Liver (tissue), 9 donors: ENCODE measurements around the gene HACL1. TPM values are rescaled to one million over a fixed set of nuclear protein-coding genes. Genes with fewer than 3 reads are reported as not detected.
A peak's percentile ranks its signal among the peaks of the same experiment; 100 is the strongest.

Source experiments
- DNase-seq: peaks from one replicate; pipeline ENCODE4 v3.0.0-alpha.2; 2017; ENCODE audit warnings: low spot score
- H3K27ac ChIP-seq, 2 donors: one replicate each; pipeline ENCODE4 v1.7.0; 2013; ENCODE audit warnings: inconsistent platforms in 2 of 2, low read length in 2 of 2, control low read depth in 1 of 2, low read depth in 1 of 2, mild to moderate bottlenecking in 1 of 2
- H3K27me3 ChIP-seq, 4 donors: one replicate each; pipeline versions ENCODE4 v1.6.1 to v1.7.0; 2013; ENCODE audit warnings: low read length in 3 of 4, inconsistent platforms in 1 of 4, mild to moderate bottlenecking in 1 of 4, moderate library complexity in 1 of 4; ENCODE audit not compliant: control insufficient read depth in 4 of 4, insufficient read depth in 4 of 4
- H3K36me3 ChIP-seq, 4 donors: one replicate each; pipeline versions ENCODE4 v1.6.1 to v1.7.0; 2013; ENCODE audit warnings: low read length in 3 of 4, mild to moderate bottlenecking in 3 of 4, low read depth in 1 of 4, moderate library complexity in 1 of 4; ENCODE audit not compliant: control insufficient read depth in 4 of 4, insufficient read depth in 3 of 4
- H3K4me1 ChIP-seq, 4 donors: one replicate each; pipeline versions ENCODE4 v1.6.1 to v1.7.0; 2013; ENCODE audit warnings: low read length in 3 of 4, mild to moderate bottlenecking in 3 of 4, moderate library complexity in 1 of 4; ENCODE audit not compliant: control insufficient read depth in 4 of 4, insufficient read depth in 4 of 4
- H3K4me3 ChIP-seq, 3 donors: one replicate each; pipeline versions ENCODE4 v1.6.1 to v1.7.0; 2013; ENCODE audit warnings: low read length in 3 of 3, control low read depth in 1 of 3, low read depth in 1 of 3, mild to moderate bottlenecking in 1 of 3
- H3K9ac ChIP-seq, 2 donors: one replicate each; pipeline ENCODE4 v1.7.0; 2013; ENCODE audit warnings: low read length in 2 of 2, mild to moderate bottlenecking in 2 of 2, moderate library complexity in 2 of 2, control low read depth in 1 of 2, low read depth in 1 of 2
- H3K9me3 ChIP-seq, 4 donors: one replicate each; pipeline versions ENCODE4 v1.6.1 to v1.7.0; 2013; ENCODE audit warnings: low read length in 3 of 4; ENCODE audit not compliant: control insufficient read depth in 4 of 4
- ATF3 ChIP-seq: IDR thresholded peaks from 2 replicates; pipeline ENCODE4 v1.6.1; 2016; ENCODE audit warnings: antibody characterized with exemption
- EGR1 ChIP-seq, 2 donors: IDR thresholded peaks; 2 replicates each; pipeline ENCODE4 v1.6.1; 2016 to 2018; ENCODE audit warnings: antibody characterized with exemption in 2 of 2, low read depth in 2 of 2
- FOXA1 ChIP-seq: IDR thresholded peaks from 2 replicates; pipeline ENCODE4 v1.6.1; 2016; ENCODE audit warnings: antibody characterized with exemption
- FOXA2 ChIP-seq: IDR thresholded peaks from 2 replicates; pipeline ENCODE4 v1.6.1; 2016; ENCODE audit warnings: antibody characterized with exemption
- GABPA ChIP-seq, 2 donors: IDR thresholded peaks in 1 of 2; conservative IDR thresholded peaks in 1 of 2; 2 replicates each; pipeline ENCODE4 v1.6.1; 2016; ENCODE audit warnings: antibody characterized with exemption in 2 of 2, mild to moderate bottlenecking in 1 of 2, moderate library complexity in 1 of 2
- HNF4A ChIP-seq, 2 donors: conservative IDR thresholded peaks; 2 replicates each; pipeline ENCODE4 v1.6.1; 2016; ENCODE audit warnings: antibody characterized with exemption in 2 of 2, mild to moderate bottlenecking in 2 of 2
- HNF4G ChIP-seq: IDR thresholded peaks from 2 replicates; pipeline ENCODE4 v1.6.1; 2016; ENCODE audit warnings: antibody characterized with exemption
- JUND ChIP-seq, 2 donors: IDR thresholded peaks; 2 replicates each; pipeline ENCODE4 v1.6.1; 2016; ENCODE audit warnings: antibody characterized with exemption in 2 of 2
- NR2F2 ChIP-seq: IDR thresholded peaks from 2 replicates; pipeline ENCODE4 v1.6.1; 2016; ENCODE audit warnings: antibody characterized with exemption
- RAD21 ChIP-seq, 2 donors: IDR thresholded peaks; 2 replicates each; pipeline ENCODE4 v1.6.1; 2016; ENCODE audit warnings: antibody characterized with exemption in 2 of 2, mild to moderate bottlenecking in 2 of 2
- REST ChIP-seq: IDR thresholded peaks from 2 replicates; pipeline ENCODE4 v1.6.1; 2016; ENCODE audit warnings: antibody characterized with exemption, mild to moderate bottlenecking
- RXRA ChIP-seq, 2 donors: IDR thresholded peaks; 2 replicates each; pipeline ENCODE4 v1.6.1; 2017 to 2018; ENCODE audit warnings: antibody characterized with exemption in 2 of 2, mild to moderate bottlenecking in 1 of 2
- SP1 ChIP-seq: IDR thresholded peaks from 2 replicates; pipeline ENCODE4 v1.6.1; 2018; ENCODE audit warnings: antibody characterized with exemption, mild to moderate bottlenecking
- TAF1 ChIP-seq: conservative IDR thresholded peaks from 2 replicates; pipeline ENCODE4 v1.6.1; 2016; ENCODE audit warnings: antibody characterized with exemption, mild to moderate bottlenecking
- YY1 ChIP-seq: IDR thresholded peaks from 2 replicates; pipeline ENCODE4 v1.6.1; 2016; ENCODE audit warnings: antibody characterized with exemption, mild to moderate bottlenecking
- ZBTB33 ChIP-seq: IDR thresholded peaks from 2 replicates; pipeline ENCODE4 v1.6.1; 2016; ENCODE audit warnings: antibody characterized with exemption
- WGBS: extraction: QIAGEN DNeasy Blood & Tissue Kit; methylation state at CpG from one replicate; pipeline ENCODE4 v1.1.7; 2013; 5-methylcytosine and 5-hydroxymethylcytosine counted together
- polyA plus RNA-seq, 2 donors: library from polyadenylated mRNA; stranded (reverse) in 1 of 2; unstranded in 1 of 2; fragments of 200-250 nt in 1 of 2; fragments of >200 nt in 1 of 2; fragmentation: Nextera tagmentation in 1 of 2; extraction: Ambion mirVana in 1 of 2; gene quantifications; one replicate each; pipeline versions ENCODE4 v1.2.1 to v1.2.3, GENCODE V29; 2013 to 2015
- total RNA-seq, 2 donors: library from RNA; depleted of rRNA; stranded (reverse); fragments of >200 nt; gene quantifications; one replicate each; pipeline ENCODE4 v1.2.3, GENCODE V29; 2014
- TF ChIP-seq, protein P1 (sequence below): fragments of 150-350 bp; IDR thresholded peaks from 2 replicates; pipeline ENCODE4 v1.5.1; 2017; ENCODE audit warnings: improper control_type of control experiment, low read depth, low read length; ENCODE audit not compliant: missing input control
- TF ChIP-seq, protein P2 (sequence below): IDR thresholded peaks from 2 replicates; pipeline ENCODE4 v1.6.1; 2016; ENCODE audit warnings: antibody characterized with exemption
- donor health status: healthy.
- donor health status: healthy.
- donor health status: healthy.
- donor health status: healthy.
- donor health status: healthy.

HACL1 gene
- total and polyA plus RNA-seq, 4 donors: 13.4 to 46.9 (median 32.2) TPM

- TF ChIP-seq FOXA1 (no peak), NR2F2 (no peak), JUND (IDR thresholded peaks at IDR 0.05) (no peak), HNF4A (conservative IDR thresholded peaks at IDR 0.05) (no peak), YY1 (no peak), GABPA (IDR thresholded peaks at IDR 0.05 in 1 of 2, conservative IDR thresholded peaks at IDR 0.05 in 1 of 2) (no peak), TAF1 (no peak), ZBTB33 (no peak), RAD21 (IDR thresholded peaks at IDR 0.05) (no peak)
- no peak overlapping the region for H3K4me3 ChIP-seq
- no peaks in the 10 kb centered on the region for H3K36me3 ChIP-seq
- H3K27me3 ChIP-seq: no peaks in the 10 kb centered on the region
- H3K4me1 ChIP-seq: peaks cover 0 to 11% (median 1%) of the 10 kb centered on the region in 4 donors
- no peak overlapping the region for H3K9ac ChIP-seq
- no peak overlapping the region for H3K27ac ChIP-seq
- WGBS: 87% methylated on average over 6 of the region's 6 CpGs
- DNase-seq: no peak
- no peaks in the 10 kb centered on the region for H3K9me3 ChIP-seq
Measured at GRCh38 chr3:15549846-15550245, 51.5 kb downstream of the HACL1 start.

DNA sequence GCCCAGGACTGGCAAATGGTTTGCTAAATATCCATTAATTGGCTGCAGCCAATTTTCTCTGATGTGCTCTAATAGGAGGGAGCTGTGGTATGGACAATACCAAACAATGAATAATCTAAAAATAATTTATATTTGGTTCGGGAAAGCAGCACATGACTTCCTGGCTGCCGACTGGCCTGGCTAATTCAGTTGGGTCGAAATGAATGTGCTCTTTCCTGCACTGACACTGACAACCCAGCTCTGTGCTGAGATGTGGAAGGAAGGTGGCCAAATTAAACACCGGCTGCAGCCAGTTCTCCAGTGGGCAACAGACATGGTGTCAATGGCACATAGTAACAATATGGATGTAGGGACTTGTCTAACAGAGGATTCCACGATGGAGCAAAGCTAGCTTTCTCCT lies 58.8 kb downstream of the HACL1 start:
- H3K4me3 ChIP-seq: no peak overlapping the region
- no peak overlapping the region for H3K9ac ChIP-seq
- no peaks in the 10 kb centered on the region for H3K27me3 ChIP-seq
- peaks cover 0 to 5% (median 2%) of the 10 kb centered on the region in 4 donors for H3K4me1 ChIP-seq
- no peak for TF ChIP-seq SP1
- TF ChIP-seq ATF3: no peak
- no peak for TF ChIP-seq HNF4G
- TF ChIP-seq, protein P1, sequence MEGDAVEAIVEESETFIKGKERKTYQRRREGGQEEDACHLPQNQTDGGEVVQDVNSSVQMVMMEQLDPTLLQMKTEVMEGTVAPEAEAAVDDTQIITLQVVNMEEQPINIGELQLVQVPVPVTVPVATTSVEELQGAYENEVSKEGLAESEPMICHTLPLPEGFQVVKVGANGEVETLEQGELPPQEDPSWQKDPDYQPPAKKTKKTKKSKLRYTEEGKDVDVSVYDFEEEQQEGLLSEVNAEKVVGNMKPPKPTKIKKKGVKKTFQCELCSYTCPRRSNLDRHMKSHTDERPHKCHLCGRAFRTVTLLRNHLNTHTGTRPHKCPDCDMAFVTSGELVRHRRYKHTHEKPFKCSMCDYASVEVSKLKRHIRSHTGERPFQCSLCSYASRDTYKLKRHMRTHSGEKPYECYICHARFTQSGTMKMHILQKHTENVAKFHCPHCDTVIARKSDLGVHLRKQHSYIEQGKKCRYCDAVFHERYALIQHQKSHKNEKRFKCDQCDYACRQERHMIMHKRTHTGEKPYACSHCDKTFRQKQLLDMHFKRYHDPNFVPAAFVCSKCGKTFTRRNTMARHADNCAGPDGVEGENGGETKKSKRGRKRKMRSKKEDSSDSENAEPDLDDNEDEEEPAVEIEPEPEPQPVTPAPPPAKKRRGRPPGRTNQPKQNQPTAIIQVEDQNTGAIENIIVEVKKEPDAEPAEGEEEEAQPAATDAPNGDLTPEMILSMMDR: no peak
- no peak for TF ChIP-seq NR2F2
- no peak for TF ChIP-seq GABPA (IDR thresholded peaks at IDR 0.05 in 1 of 2, conservative IDR thresholded peaks at IDR 0.05 in 1 of 2)
- no peak for TF ChIP-seq JUND (IDR thresholded peaks at IDR 0.05)
- TF ChIP-seq FOXA1: no peak
- TF ChIP-seq HNF4A (conservative IDR thresholded peaks at IDR 0.05): no peak
- peak; percentile 25 for TF ChIP-seq YY1
- no peak for TF ChIP-seq REST
- no peak for TF ChIP-seq EGR1 (IDR thresholded peaks at IDR 0.05; ENCODE audit: low read depth in 2 of 2)
- TF ChIP-seq RXRA (IDR thresholded peaks at IDR 0.05): peak in 1 of 2 donors; percentile 10
- no peak for TF ChIP-seq RAD21 (IDR thresholded peaks at IDR 0.05)
- TF ChIP-seq, protein P2, sequence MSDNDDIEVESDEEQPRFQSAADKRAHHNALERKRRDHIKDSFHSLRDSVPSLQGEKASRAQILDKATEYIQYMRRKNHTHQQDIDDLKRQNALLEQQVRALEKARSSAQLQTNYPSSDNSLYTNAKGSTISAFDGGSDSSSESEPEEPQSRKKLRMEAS: no peak
- no peak for TF ChIP-seq FOXA2
- no peak for TF ChIP-seq TAF1
- 28% methylated on average over 5 of the region's 5 CpGs for WGBS
- H3K9me3 ChIP-seq: no peaks in the 10 kb centered on the region
- H3K36me3 ChIP-seq: no peaks in the 10 kb centered on the region
- DNase-seq: no peak
- H3K27ac ChIP-seq: no peak overlapping the region
